Smooth muscle cell of bladder (primary cell): ENCODE results near the gene IL1R2. TPM values are rescaled to one million over a fixed set of nuclear protein-coding genes. Genes with fewer than 3 reads are reported as not detected.

Experiments used
- total RNA-seq: library from RNA; depleted of rRNA; stranded (reverse); fragments of >200 nt; gene quantifications from 2 replicates; pipeline ENCODE4 v1.2.3, GENCODE V29; 2014

Gene IL1R2
- 1.1 and 1.7 TPM in 2 replicates for total RNA-seq

GRCh38 chr2:101991721-101992145 lies at the start of gene IL1R2:
Gene IL1R2 (plus strand): TSS chr2:101991960. CDS start chr2:102008576, 16,616 bp downstream.

Other genes starting within 250 kb of the IL1R2 start
- gene IL1R1, start 150.8 kb downstream of the IL1R2 start, total RNA-seq = 109 and 193 TPM in 2 replicates
- gene IL1RL2, start 195.1 kb downstream of the IL1R2 start, total RNA-seq = 0.85 and 1.5 TPM in 2 replicates